ENCODE measurements around the gene DNAAF6.
"Not testable (repeated sequence)": the region's sequence is repeated elsewhere in the genome, so short reads cannot be mapped to it uniquely, and the experiment has no call there.

The DNAAF6 gene

DNA sequence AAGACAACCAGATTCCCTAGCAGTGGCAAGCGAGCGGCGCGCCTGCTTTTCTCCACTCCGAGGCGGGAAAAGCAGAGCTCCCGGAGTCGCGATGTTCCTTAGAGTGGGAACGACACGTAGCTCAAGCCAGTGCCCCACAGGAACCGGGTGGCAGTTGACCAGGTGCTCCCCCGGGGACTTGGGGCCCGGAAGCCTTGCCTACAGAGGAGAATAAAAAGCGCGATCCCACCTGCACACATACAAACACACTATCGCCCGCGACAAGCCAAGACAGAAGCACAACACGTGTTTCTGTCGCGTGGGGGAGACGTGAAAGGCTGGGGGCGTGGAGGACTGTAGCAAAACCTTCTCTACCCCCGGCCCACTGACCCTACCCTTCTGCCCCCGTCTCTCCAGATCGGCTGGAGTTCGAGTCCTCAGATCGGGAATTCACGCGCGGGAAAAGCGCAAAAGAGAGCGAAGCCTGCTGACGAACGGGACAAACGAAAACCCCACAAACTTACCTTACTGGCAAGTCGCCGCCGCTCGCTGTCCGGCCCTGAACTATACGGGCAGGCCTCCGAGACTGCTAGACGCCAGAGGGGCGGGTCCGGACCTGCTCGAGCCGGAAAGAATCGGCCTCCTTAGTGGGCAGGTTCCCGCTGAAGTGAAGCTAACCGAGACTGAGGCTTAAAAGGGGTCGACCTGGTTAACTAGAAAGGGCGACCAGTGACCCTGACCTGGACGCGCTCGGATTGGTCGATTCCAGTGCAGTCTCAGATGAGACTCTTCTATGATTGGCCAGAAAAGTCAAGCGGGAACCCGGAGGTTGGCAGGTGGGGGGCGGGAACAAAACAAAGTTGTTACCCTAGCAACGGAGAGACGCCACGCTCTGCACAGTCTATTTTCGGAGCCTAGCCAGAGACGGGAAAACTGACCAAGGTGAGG, at the start of gene DNAAF6, which contains the start of gene NUP62CL:
Gene DNAAF6 (plus strand): TSS at position 842 of the 927 bp plus-strand sequence. CDS start 6,265 bp downstream, outside the sequence.
Gene NUP62CL (minus strand): TSS at position 664 of the 927 bp plus-strand sequence. CDS start 31,287 bp downstream, outside the sequence.
- DNase-seq (ENCODE audit: low read depth), result peak; percentile 60

DNA sequence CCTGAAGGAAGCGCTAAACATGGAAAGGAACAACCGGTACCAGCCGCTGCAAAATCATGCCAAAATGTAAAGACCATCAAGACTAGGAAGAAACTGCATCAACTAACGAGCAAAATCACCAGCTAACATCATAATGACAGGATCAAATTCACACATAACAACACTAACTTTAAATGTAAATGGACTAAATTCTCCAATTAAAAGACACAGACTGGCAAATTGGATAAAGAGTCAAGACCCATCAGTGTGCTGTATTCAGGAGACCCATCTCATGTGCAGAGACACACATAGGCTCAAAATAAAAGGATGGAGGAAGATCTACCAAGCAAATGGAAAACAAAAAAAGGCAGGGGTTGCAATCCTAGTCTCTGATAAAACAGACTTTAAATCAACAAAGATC, 48.8 kb upstream of the DNAAF6 start:
- DNase-seq (ENCODE audit: low read depth), result not testable (repeated sequence)

DNA sequence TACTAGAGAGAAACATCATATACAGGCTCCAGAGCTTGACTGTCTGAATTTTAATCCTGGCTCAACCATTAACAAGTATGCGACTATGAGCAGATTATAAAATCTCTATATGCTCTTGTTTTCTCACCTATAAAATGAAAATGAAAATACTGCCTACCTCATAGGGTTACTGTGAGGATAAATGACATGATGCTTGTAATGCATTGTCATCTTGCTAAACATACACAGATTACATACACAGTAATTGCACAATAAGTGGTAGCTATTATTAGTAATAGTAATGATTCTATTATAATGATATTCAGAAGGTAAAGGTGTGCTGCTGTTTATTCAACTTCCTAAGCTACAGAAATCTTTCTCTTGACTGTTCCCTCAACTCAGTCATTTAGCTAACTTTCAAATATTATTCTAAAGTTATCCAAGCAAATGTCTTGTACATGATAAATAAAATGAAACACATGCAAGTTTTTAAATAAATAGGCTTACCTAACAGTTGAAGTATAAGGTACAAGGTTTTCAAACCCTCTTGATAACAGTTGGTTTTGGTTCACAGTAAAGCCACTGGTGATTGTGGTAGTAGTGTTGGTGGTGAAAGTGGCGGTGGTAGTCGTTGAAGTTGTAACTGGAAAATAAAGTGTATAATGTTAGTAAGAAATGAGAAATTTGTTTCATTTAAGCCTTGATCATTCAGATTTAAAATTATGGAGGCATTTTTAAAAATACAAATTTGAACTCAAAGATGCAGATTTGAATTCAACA, 39.1 kb upstream of the DNAAF6 start:
- no peak for DNase-seq (ENCODE audit: low read depth)

DNA sequence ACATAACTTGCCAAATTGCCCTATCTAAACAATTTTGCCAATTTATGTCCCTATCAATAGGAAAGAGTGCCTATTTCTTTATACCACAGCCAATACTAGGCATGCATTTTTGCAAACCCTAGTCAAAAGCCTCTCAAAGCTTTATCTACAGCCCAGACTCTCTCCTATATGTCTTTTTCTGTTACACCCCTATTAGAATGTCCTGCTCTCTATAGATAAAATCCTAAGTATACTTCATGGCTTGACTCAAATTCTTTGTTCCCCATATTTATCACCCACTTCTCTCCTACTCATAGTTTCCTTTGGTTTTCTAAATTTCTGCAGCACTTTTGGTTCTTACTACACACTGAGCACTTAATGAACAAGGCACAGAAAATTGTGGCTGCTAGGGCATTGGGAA, 38.2 kb upstream of the DNAAF6 start:
- DNase-seq (ENCODE audit: low read depth), result no peak

DNA sequence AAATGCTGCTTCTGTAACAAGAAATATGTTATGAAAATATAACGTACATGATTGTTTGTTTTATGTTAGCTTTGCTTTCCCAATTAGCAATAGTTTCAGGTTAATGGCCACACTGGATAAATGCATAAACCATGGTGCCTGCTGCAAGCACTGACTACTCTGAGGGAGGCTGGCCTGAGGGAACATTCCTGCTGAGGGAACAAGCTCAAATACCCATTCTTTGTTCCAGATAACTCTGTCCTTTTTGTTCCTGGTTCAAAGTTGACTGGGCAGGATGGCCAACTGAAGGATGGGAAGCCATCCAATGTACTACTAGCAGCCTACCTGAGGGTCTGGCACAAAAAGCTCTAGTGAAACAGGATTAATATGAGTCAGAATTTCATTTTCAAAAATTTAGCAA, 37.7 kb upstream of the DNAAF6 start:
- no peak for DNase-seq (ENCODE audit: low read depth)

DNA sequence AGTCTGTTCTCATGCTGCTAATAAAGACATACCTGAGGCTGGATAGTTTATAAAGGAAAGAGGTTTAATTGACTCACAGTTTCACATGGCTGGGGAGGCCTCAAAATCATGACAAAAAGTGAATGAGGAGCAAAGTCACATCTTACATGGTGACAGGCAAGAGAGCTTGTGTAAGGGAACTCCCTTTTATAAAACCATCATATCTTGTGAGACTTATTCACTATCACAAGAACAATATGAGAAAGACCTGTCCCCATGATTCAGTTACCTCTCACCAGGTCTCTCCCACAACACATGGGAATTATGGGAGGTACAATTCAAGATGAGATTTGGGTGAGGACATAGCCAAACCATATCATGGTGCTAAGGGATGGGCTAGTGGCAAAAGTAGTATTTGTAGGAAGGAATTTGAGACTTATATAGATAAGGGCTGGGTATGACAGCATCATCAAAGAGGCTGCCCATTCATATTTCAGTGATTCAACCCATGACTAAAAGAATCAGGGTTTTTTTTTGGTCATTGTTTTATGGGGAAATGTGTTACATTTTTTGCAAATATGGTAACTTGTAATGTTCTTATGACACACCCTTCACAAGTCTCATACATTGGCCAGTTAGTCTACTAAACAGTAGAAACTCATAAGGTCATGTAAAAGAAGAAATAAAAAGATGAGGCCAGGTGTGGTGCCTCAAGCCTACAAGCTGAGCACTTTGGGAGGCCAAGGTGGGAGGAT, 34.9 kb upstream of the DNAAF6 start:
- peak; percentile 1 for DNase-seq (ENCODE audit: low read depth)

DNA sequence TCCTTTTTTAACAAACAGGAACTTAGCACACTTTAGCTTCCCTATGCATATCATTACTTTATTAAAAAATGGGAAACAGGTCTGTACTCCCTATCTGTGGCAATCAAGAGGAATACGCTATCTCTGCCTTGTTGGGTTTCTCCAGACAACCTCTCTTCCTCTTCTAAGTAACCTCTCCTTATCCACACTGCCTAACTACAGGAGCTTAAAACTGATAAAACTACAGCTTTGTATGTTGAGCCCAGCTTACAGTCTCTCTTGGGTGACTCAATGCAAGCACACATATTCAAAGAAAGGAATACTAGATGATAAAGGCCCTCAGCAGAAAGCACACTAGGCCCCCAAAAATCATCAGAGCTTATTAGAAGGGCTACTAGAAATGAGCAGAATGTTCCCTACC, 9.1 kb upstream of the DNAAF6 start:
- DNase-seq (ENCODE audit: low read depth), result no peak

DNA sequence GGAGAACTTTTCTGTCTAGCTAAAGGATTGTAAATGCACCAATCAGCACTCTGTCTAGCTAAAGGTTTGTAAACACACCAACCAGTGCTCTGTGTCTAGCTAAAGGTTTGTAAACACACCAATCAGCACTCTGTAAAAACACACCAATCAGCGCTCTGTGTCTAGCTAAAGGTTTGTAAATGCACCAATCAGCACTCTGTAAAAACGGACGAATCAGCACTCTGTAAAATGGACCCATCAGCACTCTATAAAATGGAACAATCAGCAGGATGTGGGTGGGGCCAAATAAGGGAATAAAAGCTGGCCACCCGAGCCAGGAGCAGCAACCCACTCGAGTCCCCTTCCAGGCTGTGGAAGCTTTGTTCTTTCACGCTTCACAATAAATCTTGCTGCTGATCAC, 8.3 kb upstream of the DNAAF6 start:
- DNase-seq (ENCODE audit: low read depth), result not testable (repeated sequence)

DNA sequence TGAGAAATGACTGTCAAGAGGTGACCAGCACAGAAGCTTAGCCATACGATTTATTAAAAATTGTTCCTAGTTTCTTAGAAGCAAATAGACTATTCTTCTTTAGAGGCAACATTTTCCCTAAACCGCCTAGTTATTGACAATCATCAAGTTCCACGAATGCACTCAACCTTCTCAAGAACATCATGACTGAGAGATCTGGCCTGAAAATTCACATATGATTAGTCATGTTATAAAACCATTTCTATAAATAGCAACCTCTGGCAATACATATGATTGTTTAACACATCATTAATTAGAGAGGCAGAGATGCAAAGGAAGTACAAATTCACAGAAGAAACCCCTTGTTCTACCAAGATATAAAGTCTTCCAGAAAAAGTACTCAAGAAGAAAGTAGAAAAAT, 6.9 kb upstream of the DNAAF6 start:
- no peak for DNase-seq (ENCODE audit: low read depth)

DNA sequence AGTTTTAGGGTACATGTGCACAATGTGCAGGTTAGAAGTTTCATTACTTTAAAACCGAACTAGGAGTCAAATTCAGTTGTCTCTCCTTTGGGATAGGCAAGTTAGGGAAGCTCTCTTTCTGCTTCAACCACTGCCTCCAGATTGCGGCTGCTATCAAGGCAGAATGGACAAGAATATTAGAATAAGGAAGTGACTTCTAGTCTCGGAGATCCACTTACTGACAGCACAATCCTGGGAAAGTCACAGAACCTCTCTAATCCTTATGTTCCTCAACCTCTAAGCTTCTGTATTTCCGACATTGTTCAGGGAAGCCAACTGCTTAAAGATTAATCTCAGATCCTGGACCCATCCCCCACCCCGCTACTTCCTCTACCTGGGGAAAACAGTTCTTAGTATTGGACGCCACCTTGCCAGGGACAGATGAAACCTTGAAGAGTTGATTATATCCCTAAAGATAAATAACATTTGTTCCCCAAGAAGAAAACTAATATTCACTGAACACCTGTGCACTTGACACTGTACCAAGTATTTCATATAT, 2.3 kb upstream of the DNAAF6 start:
- no peak for DNase-seq (ENCODE audit: low read depth)

DNA sequence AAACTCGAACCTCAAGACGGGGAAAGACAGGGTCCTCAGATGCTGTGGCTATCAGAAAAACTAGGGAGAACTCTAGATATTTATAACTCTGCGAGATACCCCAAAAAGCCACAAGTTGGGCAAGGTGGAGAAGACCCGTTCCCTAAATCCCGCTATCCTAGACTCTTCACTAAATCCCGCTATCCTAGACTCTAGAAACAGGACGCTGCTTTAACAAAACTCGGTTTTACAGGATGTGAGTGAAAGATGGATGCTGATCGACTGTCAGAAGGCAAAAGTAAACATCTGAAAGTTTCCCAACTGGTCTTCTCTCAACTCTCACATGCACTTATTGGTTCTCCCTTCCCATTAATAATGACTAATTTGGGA, 270 bp downstream of the DNAAF6 start:
- no peak for DNase-seq (ENCODE audit: low read depth)

DNA sequence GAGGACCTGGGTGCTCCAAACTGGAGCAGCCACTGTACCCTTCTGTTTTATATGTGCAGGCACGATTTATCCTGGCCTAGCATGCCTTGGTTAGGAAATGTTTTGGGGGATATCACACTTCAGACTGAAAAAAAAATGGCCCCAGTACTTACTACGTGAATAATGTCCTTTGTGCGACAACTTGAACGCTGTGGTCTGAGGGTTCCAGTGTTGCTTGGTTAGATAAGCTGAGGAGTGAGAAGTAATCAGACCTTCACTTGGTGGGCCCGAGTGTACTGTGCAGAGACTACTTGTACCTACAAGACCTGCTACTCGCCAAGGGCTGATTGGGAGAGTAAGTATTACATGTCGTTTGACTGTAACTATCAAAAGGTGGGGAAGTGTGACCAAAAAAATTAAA, 678 bp downstream of the DNAAF6 start:
- no peak for DNase-seq (ENCODE audit: low read depth)

DNA sequence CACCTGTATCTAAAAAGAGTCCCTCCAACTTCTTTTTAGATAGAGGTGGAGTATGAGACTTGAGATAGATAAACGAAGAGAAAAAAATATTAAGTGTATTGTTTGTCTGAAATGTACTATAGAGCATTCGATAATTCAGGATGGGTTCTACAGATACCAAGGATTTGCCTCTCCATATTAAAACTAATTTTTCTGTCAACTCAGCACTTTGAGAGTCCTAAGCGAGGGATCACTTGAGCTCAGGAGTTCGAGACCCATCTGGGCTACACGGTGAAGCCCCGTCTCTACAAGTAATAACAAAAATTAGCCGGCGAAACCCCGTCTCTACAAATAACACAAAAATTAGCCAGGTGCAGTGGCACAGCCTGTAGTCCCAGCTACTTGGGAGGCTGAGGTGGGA, 1.5 kb downstream of the DNAAF6 start:
- no peak for DNase-seq (ENCODE audit: low read depth)

DNA sequence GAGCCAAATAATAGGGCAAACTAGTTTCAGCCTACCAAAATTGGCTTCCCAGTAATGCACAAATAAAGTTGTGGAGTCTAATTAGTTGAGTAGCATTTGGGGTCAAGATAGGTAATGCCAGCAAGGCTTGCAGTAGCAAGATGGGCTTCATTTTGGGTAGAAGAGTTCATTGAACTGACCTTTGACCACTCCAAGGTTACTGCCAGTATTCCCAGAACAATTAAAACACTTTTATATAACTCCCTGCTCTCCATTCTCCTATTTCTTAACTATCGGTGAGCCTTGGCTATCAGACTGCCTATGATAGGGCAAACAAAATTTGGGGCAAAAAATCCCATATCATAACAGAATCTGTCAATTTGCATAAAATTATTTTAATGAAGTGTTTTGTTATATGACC, 7.1 kb downstream of the DNAAF6 start:
- no peak for DNase-seq (ENCODE audit: low read depth)

DNA sequence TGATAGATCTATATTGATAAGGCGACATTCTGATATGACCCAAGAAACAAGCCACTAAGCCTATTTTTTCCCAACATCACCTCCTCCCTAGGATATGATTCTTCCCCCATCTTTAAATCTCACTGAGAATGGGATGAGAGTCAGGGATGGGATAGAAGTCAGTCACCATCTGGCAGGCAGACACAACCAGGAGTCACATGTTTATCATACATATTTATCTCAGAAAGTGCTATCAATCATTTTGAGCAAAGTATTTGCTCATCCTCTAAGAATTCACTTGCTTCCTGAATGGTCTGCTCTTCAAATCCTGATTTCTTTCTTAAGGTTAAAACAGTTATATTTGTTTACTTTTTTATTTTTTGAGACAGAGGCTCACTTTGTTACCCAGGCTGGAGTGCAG, 20.3 kb downstream of the DNAAF6 start:
- DNase-seq (ENCODE audit: low read depth), result peak; percentile 0

DNA sequence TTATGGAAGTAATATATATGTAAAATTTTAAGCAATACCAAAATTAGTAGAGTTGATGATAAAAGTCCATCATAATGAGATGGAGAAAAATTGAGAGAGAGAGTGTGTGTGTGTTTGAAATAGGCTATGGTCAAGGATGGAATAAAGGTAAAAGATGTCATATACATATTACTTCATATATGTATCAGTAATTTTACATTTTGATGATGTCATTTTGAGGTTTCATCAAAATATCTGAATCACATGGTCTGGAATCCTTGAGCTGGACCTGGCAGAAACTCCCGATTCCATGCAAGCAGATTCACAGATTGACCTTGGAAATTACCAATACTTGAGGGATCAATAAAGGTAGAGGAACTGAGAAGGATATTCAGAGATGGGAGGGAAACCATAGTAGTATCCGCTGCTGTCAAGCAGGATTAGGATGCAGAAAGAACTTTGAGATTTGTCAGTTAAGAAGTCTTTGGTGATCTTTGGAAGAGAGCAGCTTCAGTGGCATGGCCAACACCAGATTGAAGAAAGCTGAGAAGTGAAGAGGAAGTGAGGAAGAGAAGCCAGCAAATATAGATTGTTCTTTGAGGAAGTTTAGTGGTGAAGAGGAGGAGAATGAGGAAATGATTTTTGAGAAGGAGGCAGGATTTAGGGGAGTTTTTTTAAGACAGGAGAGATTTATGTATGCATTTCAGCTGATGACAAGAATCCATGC, 21.5 kb downstream of the DNAAF6 start:
- no peak for DNase-seq (ENCODE audit: low read depth)

DNA sequence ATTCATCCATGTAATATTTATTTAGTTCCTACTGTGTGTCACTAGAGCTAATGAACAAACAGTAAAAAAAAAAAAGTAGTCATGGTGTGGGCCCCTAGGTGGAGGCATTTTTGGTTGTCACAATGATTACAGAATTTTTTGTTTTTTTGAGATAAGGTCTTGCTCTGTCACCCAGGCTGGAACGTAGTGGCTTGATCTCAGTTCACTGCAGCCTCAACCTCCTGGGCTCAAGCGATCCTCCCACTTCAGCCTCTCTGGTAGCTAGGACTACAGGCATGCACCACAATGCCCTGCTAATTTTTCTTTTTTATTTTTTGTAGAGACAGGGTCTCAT, 22.0 kb downstream of the DNAAF6 start:
- DNase-seq (ENCODE audit: low read depth), result no peak

DNA sequence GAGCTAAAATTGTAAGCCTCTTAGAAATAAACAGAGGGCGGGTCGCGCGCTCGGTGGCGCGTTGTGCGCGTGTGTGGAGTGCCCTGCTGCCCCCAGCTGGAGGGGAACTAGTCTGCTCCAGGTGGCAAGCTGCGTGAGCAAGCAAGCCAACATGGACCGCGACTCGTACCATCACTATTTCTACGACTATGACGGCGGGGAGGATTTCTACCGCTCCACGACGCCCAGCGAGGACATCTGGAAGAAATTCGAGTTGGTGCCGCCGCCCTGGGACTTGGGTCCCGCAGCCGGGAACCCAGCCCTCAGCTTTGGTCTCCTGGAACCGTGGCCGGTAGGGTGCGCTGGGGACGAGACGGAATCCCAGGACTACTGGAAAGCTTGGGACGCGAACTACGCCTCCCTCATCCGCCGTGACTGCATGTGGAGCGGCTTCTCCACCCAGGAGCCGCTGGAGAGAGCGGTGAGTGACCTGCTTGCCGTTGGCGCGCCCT, 66.1 kb downstream of the DNAAF6 start:
- DNase-seq (ENCODE audit: low read depth), result no peak

DNA sequence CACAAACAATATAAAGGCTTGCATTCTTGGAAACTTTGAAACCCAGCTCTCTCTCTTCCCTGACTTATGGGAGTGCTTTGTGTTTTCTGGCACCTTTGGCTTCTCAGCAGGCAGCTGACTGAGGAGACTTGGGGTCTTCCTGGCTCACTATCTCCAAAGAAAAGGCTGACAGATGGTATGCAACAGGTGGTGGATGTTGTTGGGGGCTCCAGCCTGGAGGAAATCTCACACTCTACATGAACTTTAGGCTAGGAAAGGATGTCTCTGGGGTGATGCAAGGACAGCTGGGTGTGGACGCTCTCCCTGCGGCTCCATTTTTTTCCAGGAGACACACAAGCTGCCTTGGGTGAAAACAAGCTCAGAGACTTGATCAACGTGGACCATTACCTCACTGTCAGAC, 67.4 kb downstream of the DNAAF6 start:
- no peak for DNase-seq (ENCODE audit: low read depth)

DNA sequence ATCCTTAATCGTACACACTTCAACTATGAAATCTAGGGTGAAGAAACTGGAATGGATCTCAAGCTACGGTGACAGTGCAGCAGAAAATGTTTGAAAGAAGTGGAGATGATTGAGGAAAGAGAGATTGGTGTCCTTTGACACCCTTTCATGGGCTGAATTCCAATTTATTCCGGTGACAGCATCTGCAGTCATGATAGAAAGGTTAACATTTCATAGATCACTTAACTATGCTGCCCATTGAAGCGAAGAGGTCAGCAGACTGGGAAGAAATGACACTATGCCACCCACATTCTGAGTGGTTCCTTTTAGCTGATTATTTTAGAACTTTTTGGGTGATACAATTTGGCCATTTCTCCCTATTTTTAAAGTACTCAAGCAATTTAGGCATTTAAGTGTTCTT, 82.3 kb downstream of the DNAAF6 start:
- DNase-seq (ENCODE audit: low read depth), result no peak

DNA sequence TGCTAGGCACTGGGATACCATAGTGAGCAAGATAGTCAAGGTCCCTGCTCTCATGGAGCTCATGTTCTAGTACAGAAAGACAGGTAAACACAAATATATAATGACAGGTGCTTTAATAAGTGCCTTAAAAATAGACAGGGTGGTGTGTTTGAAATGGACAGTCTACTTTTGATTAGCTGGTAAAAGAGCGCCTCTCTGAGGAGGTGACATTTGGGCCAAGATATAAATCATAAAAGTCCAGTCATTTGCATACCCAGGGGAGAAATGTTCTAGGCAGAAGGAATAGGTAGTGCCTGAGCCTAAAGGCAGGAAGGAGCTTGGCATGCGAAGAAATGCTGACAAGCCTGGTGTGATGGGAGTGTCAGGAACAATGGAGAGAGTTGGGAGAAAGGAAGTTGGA, 83.6 kb downstream of the DNAAF6 start:
- no peak for DNase-seq (ENCODE audit: low read depth)

DNA sequence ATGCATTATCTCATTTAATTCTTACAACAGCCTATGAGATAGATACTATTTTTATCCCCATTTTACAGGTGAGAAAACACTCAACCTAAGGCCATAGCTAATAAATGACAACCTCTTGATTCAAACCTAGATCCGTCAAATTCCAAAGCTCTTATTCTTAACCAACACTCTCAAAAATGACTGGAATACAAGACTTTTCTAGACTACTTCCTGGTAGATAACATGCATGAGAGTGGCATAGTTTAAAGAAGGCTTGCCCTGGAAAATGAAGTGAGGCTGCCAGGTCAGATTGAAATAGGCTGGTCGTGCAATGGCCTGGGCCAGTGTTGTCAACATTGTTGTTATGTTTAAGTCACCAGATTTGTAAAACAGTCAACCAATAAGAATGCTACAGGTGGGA, 86.6 kb downstream of the DNAAF6 start:
- no peak for DNase-seq (ENCODE audit: low read depth)

All from ELR (cell line).